H1 (cell line): ENCODE data around the gene DNM1L. TPM values are rescaled to one million over a fixed set of nuclear protein-coding genes. Genes with fewer than 3 reads are reported as not detected.
A peak's percentile ranks its signal among the peaks of the same experiment; 100 is the strongest.

ENCODE experiments used
- ATF2 ChIP-seq: IDR thresholded peaks from 2 replicates; pipeline ENCODE4 v1.6.1; 2012; ENCODE audit warnings: low read length, inconsistent platforms
- CHD2 ChIP-seq: IDR thresholded peaks from 2 replicates; pipeline ENCODE4 v1.6.1; 2012; ENCODE audit warnings: low read length, improper control_type of control experiment
- GABPA ChIP-seq: IDR thresholded peaks from 2 replicates; pipeline ENCODE4 v1.6.1; 2011; ENCODE audit warnings: mild to moderate bottlenecking, low read length, moderate library complexity, borderline replicate concordance; ENCODE audit not compliant: insufficient read depth
- JUND ChIP-seq: IDR thresholded peaks from 2 replicates; pipeline ENCODE4 v1.6.1; 2011; ENCODE audit warnings: mild to moderate bottlenecking, improper control_type of control experiment, low read length
- POLR2A ChIP-seq, 2 experiments: IDR thresholded peaks; 1 replicate in 1 of 2; 2 replicates in 1 of 2; pipeline ENCODE4 v1.6.1; 2011; ENCODE audit warnings: low read depth in 2 of 2, low read length in 2 of 2, mild to moderate bottlenecking in 2 of 2; ENCODE audit errors: control extremely low read depth in 1 of 2
- SP1 ChIP-seq: IDR thresholded peaks from 2 replicates; pipeline ENCODE4 v1.6.1; 2011; ENCODE audit warnings: low read depth, low read length
- polyA plus RNA-seq, 7 experiments: library from polyadenylated mRNA; depleted of rRNA in 3 of 7; stranded (reverse) in 5 of 7; unstranded in 2 of 7; fragments of >200 nt in 5 of 7; fragments of 200-250 nt in 2 of 7; gene quantifications; 1 replicate in 5 of 7; 2 replicates in 1 of 7; 4 replicates in 1 of 7; pipeline versions ENCODE4 v1.2.1 to v1.2.3, GENCODE V29; 2011 to 2013; ENCODE audit warnings: missing spikeins in 2 of 7, mixed read lengths in 2 of 7
- total RNA-seq: library from RNA; stranded (reverse); fragmentation: NEBNext Ultra II Directional; extraction: Animal tissue kit (Norgen Biotek cat#: 25700); gene quantifications from 2 replicates; pipeline ENCODE4 v1.2.1, GENCODE V29; 2021

Gene DNM1L
- total and polyA plus RNA-seq, 2 of the 8 experiments (the other 6 are each of a cell fraction or from before 2014, with no cell fraction given): 23.7 to 93.9 TPM

- no peak for TF ChIP-seq SP1
- TF ChIP-seq JUND: no peak
- TF ChIP-seq CHD2: 0 out of 2 replicates have a peak, but pooled peaks have one; percentile 4
- TF ChIP-seq POLR2A (IDR thresholded peaks at IDR 0.05; ENCODE audit: control extremely low read depth in 1 of 2, low read depth in 2 of 2, low read length in 2 of 2): peak; percentile 94 to 100
- TF ChIP-seq GABPA: no peak
- peak; percentile 85; the same call in 1 of the 2 replicates for TF ChIP-seq ATF2
These were observed 76.8 kb downstream of the DNM1L start, which contains the start of gene YARS2 (continued) for GRCh38 chr12:32755654-32756475.
